ENCODE results near the gene ITGB8.

ITGB8 gene

GRCh38 chr7:20409961-20410360 lies 79.3 kb downstream of the ITGB8 start:
- Histone ChIP-seq H3K27ac (ENCODE audit: low read depth in 2 of 2, low read length in 2 of 2) (no peak overlapping the region), H3K4me1 (ENCODE audit: control insufficient read depth in 2 of 2, insufficient read depth in 2 of 2, low read length in 2 of 2) (no peaks in the 10 kb centered on the region), H3K9me3 (ENCODE audit: control insufficient read depth in 2 of 2, low read length in 2 of 2) (no peaks in the 10 kb centered on the region), H3K9ac (ENCODE audit: low read depth in 1 of 2, low read length in 2 of 2) (no peak overlapping the region), H3K36me3 (ENCODE audit: control insufficient read depth in 2 of 2, insufficient read depth in 2 of 2, low read length in 2 of 2) (no peaks in the 10 kb centered on the region), H3K27me3 (ENCODE audit: control insufficient read depth in 2 of 2, insufficient read depth in 2 of 2, low read length in 2 of 2) (no peaks in the 10 kb centered on the region), H3K4me3 (ENCODE audit: low read length in 2 of 2) (no peak overlapping the region)

GRCh38 chr7:20411372-20411771 lies 80.7 kb downstream of the ITGB8 start:
- H3K27me3 ChIP-seq (ENCODE audit: control insufficient read depth in 2 of 2, insufficient read depth in 2 of 2, low read length in 2 of 2), result no peaks in the 10 kb centered on the region
- no peaks in the 10 kb centered on the region for H3K4me1 ChIP-seq (ENCODE audit: control insufficient read depth in 2 of 2, insufficient read depth in 2 of 2, low read length in 2 of 2)
- no peak overlapping the region for H3K27ac ChIP-seq (ENCODE audit: low read depth in 2 of 2, low read length in 2 of 2)
- no peaks in the 10 kb centered on the region for H3K36me3 ChIP-seq (ENCODE audit: control insufficient read depth in 2 of 2, insufficient read depth in 2 of 2, low read length in 2 of 2)
- H3K9me3 ChIP-seq (ENCODE audit: control insufficient read depth in 2 of 2, low read length in 2 of 2), result no peaks in the 10 kb centered on the region
- H3K4me3 ChIP-seq (ENCODE audit: low read length in 2 of 2), result no peak overlapping the region
- H3K9ac ChIP-seq (ENCODE audit: low read depth in 1 of 2, low read length in 2 of 2), result no peak overlapping the region

- Histone ChIP-seq H3K9me3 (ENCODE audit: control insufficient read depth in 2 of 2, low read length in 2 of 2) (no peaks in the 10 kb centered on the region), H3K27me3 (ENCODE audit: control insufficient read depth in 2 of 2, insufficient read depth in 2 of 2, low read length in 2 of 2) (no peaks in the 10 kb centered on the region), H3K9ac (ENCODE audit: low read depth in 1 of 2, low read length in 2 of 2) (no peak overlapping the region), H3K4me1 (ENCODE audit: control insufficient read depth in 2 of 2, insufficient read depth in 2 of 2, low read length in 2 of 2) (peaks cover 2 to 4% of the 10 kb centered on the region in 2 donors), H3K4me3 (ENCODE audit: low read length in 2 of 2) (no peak overlapping the region), H3K27ac (ENCODE audit: low read depth in 2 of 2, low read length in 2 of 2) (no peak overlapping the region), H3K36me3 (ENCODE audit: control insufficient read depth in 2 of 2, insufficient read depth in 2 of 2, low read length in 2 of 2) (no peaks in the 10 kb centered on the region)
These were observed 81.3 kb downstream of the ITGB8 start for GRCh38 chr7:20412032-20412431.

GRCh38 chr7:20417260-20417659 lies 86.6 kb downstream of the ITGB8 start:
- Histone ChIP-seq H3K4me3 (ENCODE audit: low read length in 2 of 2) (peak overlapping the region in 1 of 2 donors; percentile 1), H3K27ac (ENCODE audit: low read depth in 2 of 2, low read length in 2 of 2) (peak overlapping the region; percentile 14 to 44), H3K27me3 (ENCODE audit: control insufficient read depth in 2 of 2, insufficient read depth in 2 of 2, low read length in 2 of 2) (no peaks in the 10 kb centered on the region), H3K4me1 (ENCODE audit: control insufficient read depth in 2 of 2, insufficient read depth in 2 of 2, low read length in 2 of 2) (peaks cover 6 to 15% of the 10 kb centered on the region in 2 donors), H3K36me3 (ENCODE audit: control insufficient read depth in 2 of 2, insufficient read depth in 2 of 2, low read length in 2 of 2) (no peaks in the 10 kb centered on the region), H3K9ac (ENCODE audit: low read depth in 1 of 2, low read length in 2 of 2) (no peak overlapping the region), H3K9me3 (ENCODE audit: control insufficient read depth in 2 of 2, low read length in 2 of 2) (no peaks in the 10 kb centered on the region)

- Histone ChIP-seq H3K9me3 (ENCODE audit: control insufficient read depth in 2 of 2, low read length in 2 of 2) (no peaks in the 10 kb centered on the region), H3K27me3 (ENCODE audit: control insufficient read depth in 2 of 2, insufficient read depth in 2 of 2, low read length in 2 of 2) (no peaks in the 10 kb centered on the region), H3K4me1 (ENCODE audit: control insufficient read depth in 2 of 2, insufficient read depth in 2 of 2, low read length in 2 of 2) (peaks cover 6 to 15% of the 10 kb centered on the region in 2 donors), H3K27ac (ENCODE audit: low read depth in 2 of 2, low read length in 2 of 2) (peak overlapping the region; percentile 14 to 44), H3K4me3 (ENCODE audit: low read length in 2 of 2) (peak overlapping the region; percentile 1 to 33), H3K9ac (ENCODE audit: low read depth in 1 of 2, low read length in 2 of 2) (no peak overlapping the region), H3K36me3 (ENCODE audit: control insufficient read depth in 2 of 2, insufficient read depth in 2 of 2, low read length in 2 of 2) (no peaks in the 10 kb centered on the region)
These were observed 87.1 kb downstream of the ITGB8 start for GRCh38 chr7:20417675-20418382.

- H3K27ac ChIP-seq (ENCODE audit: low read depth in 2 of 2, low read length in 2 of 2), result no peak overlapping the region
- H3K4me3 ChIP-seq (ENCODE audit: low read length in 2 of 2), result no peak overlapping the region
- no peaks in the 10 kb centered on the region for H3K36me3 ChIP-seq (ENCODE audit: control insufficient read depth in 2 of 2, insufficient read depth in 2 of 2, low read length in 2 of 2)
- H3K9me3 ChIP-seq (ENCODE audit: control insufficient read depth in 2 of 2, low read length in 2 of 2), result no peaks in the 10 kb centered on the region
- no peaks in the 10 kb centered on the region for H3K27me3 ChIP-seq (ENCODE audit: control insufficient read depth in 2 of 2, insufficient read depth in 2 of 2, low read length in 2 of 2)
- no peak overlapping the region for H3K9ac ChIP-seq (ENCODE audit: low read depth in 1 of 2, low read length in 2 of 2)
- no peaks in the 10 kb centered on the region for H3K4me1 ChIP-seq (ENCODE audit: control insufficient read depth in 2 of 2, insufficient read depth in 2 of 2, low read length in 2 of 2)
These were observed 93.8 kb downstream of the ITGB8 start for GRCh38 chr7:20424500-20424899.

GRCh38 chr7:20430664-20431063 lies 100.0 kb downstream of the ITGB8 start:
- Histone ChIP-seq H3K9me3 (ENCODE audit: control insufficient read depth in 2 of 2, low read length in 2 of 2) (no peaks in the 10 kb centered on the region), H3K27ac (ENCODE audit: low read depth in 2 of 2, low read length in 2 of 2) (no peak overlapping the region), H3K4me3 (ENCODE audit: low read length in 2 of 2) (no peak overlapping the region), H3K4me1 (ENCODE audit: control insufficient read depth in 2 of 2, insufficient read depth in 2 of 2, low read length in 2 of 2) (no peaks in the 10 kb centered on the region), H3K36me3 (ENCODE audit: control insufficient read depth in 2 of 2, insufficient read depth in 2 of 2, low read length in 2 of 2) (no peaks in the 10 kb centered on the region), H3K27me3 (ENCODE audit: control insufficient read depth in 2 of 2, insufficient read depth in 2 of 2, low read length in 2 of 2) (no peaks in the 10 kb centered on the region), H3K9ac (ENCODE audit: low read depth in 1 of 2, low read length in 2 of 2) (no peak overlapping the region)

GRCh38 chr7:20431146-20431545 lies 100.4 kb downstream of the ITGB8 start:
- Histone ChIP-seq H3K27me3 (ENCODE audit: control insufficient read depth in 2 of 2, insufficient read depth in 2 of 2, low read length in 2 of 2) (no peaks in the 10 kb centered on the region), H3K9ac (ENCODE audit: low read depth in 1 of 2, low read length in 2 of 2) (no peak overlapping the region), H3K27ac (ENCODE audit: low read depth in 2 of 2, low read length in 2 of 2) (no peak overlapping the region), H3K4me3 (ENCODE audit: low read length in 2 of 2) (no peak overlapping the region), H3K36me3 (ENCODE audit: control insufficient read depth in 2 of 2, insufficient read depth in 2 of 2, low read length in 2 of 2) (no peaks in the 10 kb centered on the region), H3K9me3 (ENCODE audit: control insufficient read depth in 2 of 2, low read length in 2 of 2) (no peaks in the 10 kb centered on the region), H3K4me1 (ENCODE audit: control insufficient read depth in 2 of 2, insufficient read depth in 2 of 2, low read length in 2 of 2) (no peaks in the 10 kb centered on the region)

GRCh38 chr7:20432071-20432470 lies 101.4 kb downstream of the ITGB8 start:
- Histone ChIP-seq H3K9me3 (ENCODE audit: control insufficient read depth in 2 of 2, low read length in 2 of 2) (no peaks in the 10 kb centered on the region), H3K4me3 (ENCODE audit: low read length in 2 of 2) (no peak overlapping the region), H3K27ac (ENCODE audit: low read depth in 2 of 2, low read length in 2 of 2) (no peak overlapping the region), H3K4me1 (ENCODE audit: control insufficient read depth in 2 of 2, insufficient read depth in 2 of 2, low read length in 2 of 2) (no peaks in the 10 kb centered on the region), H3K36me3 (ENCODE audit: control insufficient read depth in 2 of 2, insufficient read depth in 2 of 2, low read length in 2 of 2) (no peaks in the 10 kb centered on the region), H3K9ac (ENCODE audit: low read depth in 1 of 2, low read length in 2 of 2) (no peak overlapping the region), H3K27me3 (ENCODE audit: control insufficient read depth in 2 of 2, insufficient read depth in 2 of 2, low read length in 2 of 2) (no peaks in the 10 kb centered on the region)

GRCh38 chr7:20435305-20435704 lies 104.6 kb downstream of the ITGB8 start:
- no peaks in the 10 kb centered on the region for H3K27me3 ChIP-seq (ENCODE audit: control insufficient read depth in 2 of 2, insufficient read depth in 2 of 2, low read length in 2 of 2)
- no peaks in the 10 kb centered on the region for H3K36me3 ChIP-seq (ENCODE audit: control insufficient read depth in 2 of 2, insufficient read depth in 2 of 2, low read length in 2 of 2)
- H3K9me3 ChIP-seq (ENCODE audit: control insufficient read depth in 2 of 2, low read length in 2 of 2), result no peaks in the 10 kb centered on the region
- H3K9ac ChIP-seq (ENCODE audit: low read depth in 1 of 2, low read length in 2 of 2), result no peak overlapping the region
- no peak overlapping the region for H3K27ac ChIP-seq (ENCODE audit: low read depth in 2 of 2, low read length in 2 of 2)
- peaks cover 3 to 4% of the 10 kb centered on the region in 2 donors for H3K4me1 ChIP-seq (ENCODE audit: control insufficient read depth in 2 of 2, insufficient read depth in 2 of 2, low read length in 2 of 2)
- H3K4me3 ChIP-seq (ENCODE audit: low read length in 2 of 2), result no peak overlapping the region
